Stimulated activated CD4-positive, alpha-beta T cell treated with anti-CD3 and anti-CD28 coated beads, Interleukin-1b, Interleukin-23, amount 100 ng/mL, for 4 hours (primary cell): Measurements from ENCODE around the gene SCFD2.
"Not testable (repeated sequence)": the region's sequence is repeated elsewhere in the genome, so short reads cannot be mapped to it uniquely, and the experiment has no call there.

Source experiments
- DNase-seq, 2 donors: peaks; one replicate each; pipeline ENCODE4 v3.0.0-alpha.2; 2020; ENCODE audit warnings: low read depth in 2 of 2

The SCFD2 gene

DNA sequence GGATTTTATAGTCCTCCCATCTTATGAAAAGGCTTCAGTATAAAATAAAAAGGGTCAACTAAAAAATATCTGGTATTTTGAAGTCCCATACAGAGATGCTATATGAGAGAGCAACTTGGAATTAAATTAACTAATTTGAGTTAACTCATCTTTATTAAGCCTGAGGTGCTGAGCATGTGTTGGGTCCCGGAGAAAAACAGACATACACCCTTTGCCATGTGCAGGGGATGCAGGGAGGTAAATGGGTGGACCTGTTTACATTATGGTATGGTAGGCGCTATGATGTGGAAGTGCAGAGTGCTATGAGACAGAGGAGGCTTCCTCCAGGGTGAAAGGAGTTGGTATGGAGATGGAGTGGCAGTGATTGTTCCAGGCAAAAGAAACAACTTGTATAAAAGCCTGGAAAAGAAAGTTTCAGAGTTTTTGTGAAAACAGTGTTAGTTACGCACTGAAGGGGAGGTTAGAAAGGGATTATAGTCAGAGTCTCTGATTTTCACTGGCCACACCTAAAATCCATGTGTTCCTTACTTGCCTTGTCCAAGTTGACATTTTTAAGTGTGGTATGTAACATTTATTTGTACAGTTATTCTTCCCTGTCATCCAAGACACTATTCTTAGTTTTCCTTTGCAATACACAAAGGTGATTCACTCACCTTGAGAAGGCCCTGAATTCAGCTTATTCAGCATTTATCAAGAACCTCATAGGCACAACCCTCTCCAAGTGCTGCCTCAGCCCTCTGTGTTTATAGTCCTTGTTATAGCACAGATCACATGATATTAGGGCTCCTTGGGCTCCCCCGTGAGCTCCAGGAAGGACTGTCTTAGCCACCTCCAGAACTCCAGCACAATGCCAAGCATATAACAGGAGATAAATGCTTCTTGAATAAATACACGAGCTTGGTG, 351.7 kb downstream of the SCFD2 start:
- no peak for DNase-seq

DNA sequence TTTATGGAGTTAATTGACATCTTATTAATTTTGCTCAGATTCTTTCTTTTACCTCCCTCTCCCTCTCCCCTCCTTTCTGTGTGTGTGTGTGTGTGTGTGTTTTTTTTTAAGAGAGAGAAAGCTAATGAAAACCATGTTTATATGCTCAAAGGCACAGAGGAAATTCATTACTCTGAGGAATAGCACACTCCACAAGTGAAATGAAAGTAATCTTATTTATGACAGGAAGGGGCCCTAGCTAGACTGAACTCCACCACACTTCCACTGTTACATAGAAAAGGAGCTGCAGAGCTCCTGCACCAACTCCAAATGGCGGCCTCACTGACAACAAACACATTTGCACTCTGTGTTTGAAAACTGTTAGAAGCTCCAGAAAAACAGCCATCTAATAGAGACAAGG, 353.1 kb downstream of the SCFD2 start:
- DNase-seq: no peak

GRCh38 chr4:53011259-53011905, 354.5 kb downstream of the SCFD2 start:
- DNase-seq: no peak

- no peak for DNase-seq
Observed at GRCh38 chr4:53010318-53010717, 355.5 kb downstream of the SCFD2 start.

DNA sequence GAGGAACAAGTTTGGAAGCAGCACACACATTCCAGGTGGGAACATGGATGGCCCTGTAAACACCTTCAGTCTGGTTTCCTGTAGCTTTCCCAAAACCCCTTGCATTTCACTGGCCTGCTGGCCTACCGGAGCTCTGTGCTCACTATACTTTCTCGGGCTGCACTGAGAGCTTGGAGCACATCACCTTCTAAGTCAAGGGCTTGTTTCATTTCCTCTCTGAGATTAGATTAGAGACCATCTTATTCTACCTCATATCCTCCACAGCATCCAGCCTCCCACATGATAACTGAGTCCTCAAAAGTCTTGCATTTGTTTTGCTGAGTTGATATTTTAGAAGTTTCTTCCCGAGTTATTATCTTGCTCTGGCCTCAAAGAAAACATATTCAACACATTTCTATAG, 356.0 kb downstream of the SCFD2 start:
- no peak for DNase-seq

DNA sequence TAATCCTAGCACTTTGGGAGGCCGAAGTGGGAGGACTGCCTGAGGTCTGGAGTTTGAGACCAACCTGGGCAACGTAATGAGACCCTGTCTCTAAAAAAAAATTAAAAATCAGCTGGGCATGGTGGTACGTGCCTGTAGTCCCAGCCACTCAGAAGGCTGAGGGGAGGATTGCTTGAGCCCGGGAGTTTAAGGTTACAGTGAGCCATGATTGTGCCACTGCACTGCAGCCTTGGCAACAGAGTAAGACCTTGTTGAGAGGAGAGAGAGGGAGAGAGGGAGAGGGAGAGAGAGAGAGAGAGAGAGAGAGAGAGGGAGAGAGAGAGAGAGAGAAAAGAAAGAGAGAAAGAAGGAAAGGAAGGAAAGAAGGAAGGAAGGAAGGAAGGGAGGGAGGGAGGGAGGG, 358.8 kb downstream of the SCFD2 start:
- no peak for DNase-seq

- no peak for DNase-seq
Observed at GRCh38 chr4:53005808-53006207, 360.1 kb downstream of the SCFD2 start.

- DNase-seq: no peak
Observed at GRCh38 chr4:53005149-53005546, 360.7 kb downstream of the SCFD2 start.

DNA sequence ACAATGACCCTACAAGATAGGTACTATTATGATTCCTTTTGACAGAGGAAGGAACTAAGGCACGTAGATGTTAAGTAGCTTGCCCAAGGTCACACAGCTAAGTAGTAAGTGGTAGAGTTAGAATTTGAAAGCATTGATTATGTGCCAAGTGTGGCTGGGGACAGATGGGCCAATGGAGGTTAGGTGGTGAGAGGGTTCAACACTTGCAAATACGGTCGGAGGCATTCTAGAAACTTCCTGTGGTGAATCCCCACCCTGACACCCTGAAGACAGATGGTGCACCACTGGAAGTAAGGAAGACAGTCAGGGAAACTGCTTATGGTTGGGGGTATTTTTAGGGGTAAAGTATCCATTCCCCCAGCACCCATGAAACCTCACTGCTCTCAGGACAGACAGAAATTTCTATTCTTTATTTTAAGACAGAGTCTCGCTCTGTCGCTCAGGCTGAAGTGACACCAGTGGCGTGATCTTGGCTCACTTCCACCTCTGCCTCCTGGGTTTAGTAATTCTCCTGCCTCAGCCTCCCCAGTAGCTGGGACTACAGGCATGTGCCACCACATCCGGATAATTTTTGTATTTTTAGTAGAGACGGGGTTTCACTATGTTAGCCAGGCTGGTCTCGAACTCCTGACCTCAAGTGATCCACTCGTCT, 361.2 kb downstream of the SCFD2 start:
- no peak for DNase-seq

- no peak for DNase-seq
Observed at GRCh38 chr4:53003959-53004358, 361.9 kb downstream of the SCFD2 start.

GRCh38 chr4:53000560-53000959, 365.3 kb downstream of the SCFD2 start:
- DNase-seq: no peak

DNA sequence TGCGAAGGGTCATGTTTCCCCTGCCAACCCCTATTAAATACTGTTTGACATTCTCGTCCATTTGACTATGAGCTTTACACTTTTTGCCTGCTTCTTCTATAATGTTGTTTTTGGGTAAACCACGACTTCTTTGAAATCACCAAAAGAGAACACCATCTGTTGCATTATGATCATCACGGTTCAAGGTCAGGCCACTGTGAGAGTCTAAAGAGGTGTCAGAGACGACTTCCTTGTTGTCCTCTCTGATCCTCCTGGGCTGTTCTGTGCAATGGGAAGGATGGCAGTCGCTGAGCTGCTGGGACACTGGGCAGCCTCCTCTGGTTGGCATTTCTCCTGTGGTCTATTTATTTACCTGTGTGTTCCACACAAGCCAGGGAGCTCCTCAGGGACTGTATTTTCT, 366.2 kb downstream of the SCFD2 start:
- DNase-seq: no peak

DNA sequence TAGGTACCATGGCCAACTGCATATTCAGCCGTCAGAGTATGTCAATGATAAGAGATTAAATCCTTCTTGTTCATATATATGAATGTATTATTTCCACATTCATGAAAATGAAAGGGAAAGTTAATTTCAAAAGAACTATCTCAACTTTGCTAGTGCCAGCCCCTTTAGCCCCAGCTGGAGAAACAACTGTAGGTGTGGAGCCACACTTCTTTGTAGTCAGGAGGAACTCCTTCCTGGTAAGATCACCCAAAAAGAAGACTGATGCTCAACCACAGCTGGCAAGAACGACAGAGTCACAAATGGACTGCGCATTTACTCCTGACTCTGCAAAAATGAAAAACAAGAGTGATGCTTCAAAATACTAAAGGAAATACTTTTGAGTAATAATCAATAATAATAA, 367.4 kb downstream of the SCFD2 start:
- no peak for DNase-seq

GRCh38 chr4:52997132-52997416, 368.8 kb downstream of the SCFD2 start:
- no peak for DNase-seq

GRCh38 chr4:52996261-52997131, 369.4 kb downstream of the SCFD2 start:
- DNase-seq: no peak

DNA sequence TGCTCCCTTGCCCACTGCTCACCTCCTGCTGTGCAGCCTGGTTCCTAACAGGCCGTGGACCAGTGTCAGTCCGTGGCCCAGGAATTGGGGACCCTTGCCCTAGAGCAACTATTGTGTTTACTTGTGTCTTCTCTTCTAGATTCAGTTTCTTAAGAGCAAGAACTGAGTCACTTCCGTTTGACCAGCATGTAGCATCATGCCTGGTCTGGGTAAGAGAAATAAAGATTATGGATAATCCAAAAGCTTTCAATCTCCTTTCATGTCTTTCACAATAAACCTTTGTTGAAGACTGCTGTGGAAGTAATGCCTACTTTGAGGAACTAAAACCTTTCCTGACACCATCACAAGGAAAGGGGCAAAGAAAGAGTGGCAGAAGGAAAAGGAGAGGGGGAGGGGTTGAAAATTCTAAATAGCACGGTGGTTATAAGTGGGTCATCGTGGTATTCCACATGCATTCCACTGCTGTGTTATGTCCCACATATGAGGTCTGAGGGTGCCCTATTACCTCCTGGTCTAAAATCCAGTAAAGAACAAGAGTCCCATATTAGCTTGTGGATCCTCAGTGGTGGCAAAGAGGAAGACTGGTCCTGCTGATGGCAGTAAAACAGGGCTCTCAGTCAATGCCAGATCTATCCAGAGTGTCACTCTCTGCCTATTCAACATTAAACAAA, 370.4 kb downstream of the SCFD2 start:
- no peak for DNase-seq

GRCh38 chr4:52994567-52994966, 371.3 kb downstream of the SCFD2 start:
- no peak for DNase-seq

DNA sequence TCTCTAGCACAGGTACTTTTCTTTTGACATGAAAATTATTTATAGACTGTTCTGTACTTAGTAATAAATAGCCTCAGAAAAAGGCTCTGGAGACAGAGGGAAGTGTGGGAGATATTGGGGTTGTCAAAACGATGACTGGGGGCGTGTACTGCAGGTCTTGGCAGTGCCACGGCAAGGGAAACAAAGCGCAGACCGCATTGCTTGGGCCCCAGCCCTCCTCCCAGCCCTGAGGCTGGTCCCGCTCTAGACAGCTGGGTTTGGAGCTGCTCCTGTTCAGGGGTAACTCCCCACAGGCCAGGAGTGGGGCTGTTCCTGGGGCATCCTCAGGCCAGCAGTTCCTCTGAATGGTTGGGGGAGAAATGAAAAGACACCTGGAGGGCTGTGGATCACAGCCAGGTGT, 372.1 kb downstream of the SCFD2 start:
- DNase-seq: no peak

DNA sequence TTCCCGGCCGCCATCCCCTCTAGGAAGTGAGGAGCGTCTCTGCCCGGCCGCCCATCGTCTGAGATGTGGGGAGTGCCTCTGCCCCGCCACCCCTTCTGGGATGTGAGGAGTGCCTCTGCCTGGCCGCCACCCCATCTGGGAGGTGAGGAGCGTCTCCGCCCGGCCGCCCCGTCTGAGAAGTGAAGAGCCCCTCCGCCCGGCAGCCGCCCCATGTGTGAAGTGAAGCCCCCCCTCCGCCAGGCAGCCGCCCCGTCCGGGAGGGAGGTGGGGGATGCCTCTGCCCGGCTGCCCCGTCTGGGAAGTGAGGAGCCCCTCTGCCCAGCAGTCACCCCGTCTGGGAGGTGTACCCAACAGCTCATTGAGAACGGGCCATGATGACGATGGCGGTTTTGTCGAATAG, 373.3 kb downstream of the SCFD2 start:
- not testable (repeated sequence) for DNase-seq

GRCh38 chr4:52991472-52991871, 374.4 kb downstream of the SCFD2 start:
- DNase-seq: no peak

DNA sequence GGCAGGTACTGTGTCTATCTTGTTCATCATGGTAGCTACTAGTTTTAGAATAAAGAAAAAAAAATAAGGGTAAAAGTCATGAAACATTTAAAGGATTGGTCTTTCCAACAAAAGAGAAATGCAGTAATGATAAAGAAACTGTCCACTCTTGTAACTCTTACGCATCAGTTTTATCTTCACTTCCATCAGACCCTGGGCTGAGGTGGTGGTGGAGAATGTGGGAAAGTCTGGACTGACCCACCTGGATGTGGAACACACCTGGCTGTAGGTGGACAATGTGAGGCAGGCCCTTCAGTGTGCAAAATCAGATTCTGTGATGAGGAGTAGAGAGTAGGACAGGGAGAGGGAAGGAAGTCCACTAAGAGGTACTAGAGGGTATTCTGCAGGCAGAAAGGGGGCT, 375.2 kb downstream of the SCFD2 start:
- no peak for DNase-seq

GRCh38 chr4:52989865-52990264, 376.0 kb downstream of the SCFD2 start:
- DNase-seq: no peak
